Suprapubic skin (tissue), 4 donors: Measurements from ENCODE around the gene MED22. TPM values are rescaled to one million over a fixed set of nuclear protein-coding genes. Genes with fewer than 3 reads are reported as not detected.

ENCODE experiments used
- DNase-seq, 2 donors: peaks; one replicate each; pipeline ENCODE4 v3.0.0-alpha.2; 2019; ENCODE audit warnings: low spot score in 2 of 2
- H3K27ac ChIP-seq: fragments of 200-600 bp; sonication (generic); one replicate; pipeline ENCODE4 v1.5.1; 2019
- H3K27me3 ChIP-seq: fragments of 200-600 bp; sonication (generic); one replicate; pipeline ENCODE4 v1.5.1; 2019
- H3K36me3 ChIP-seq: fragments of 200-600 bp; sonication (generic); one replicate; pipeline ENCODE4 v1.5.1; 2019
- H3K4me1 ChIP-seq: fragments of 200-600 bp; sonication (generic); one replicate; pipeline ENCODE4 v1.5.1; 2019
- H3K4me3 ChIP-seq: fragments of 200-600 bp; sonication (generic); one replicate; pipeline ENCODE4 v1.5.1; 2019; ENCODE audit warnings: mild to moderate bottlenecking
- H3K9me3 ChIP-seq: fragments of 200-600 bp; sonication (generic); one replicate; pipeline ENCODE4 v1.5.1; 2019
- CTCF ChIP-seq, 2 donors: fragments of 200-600 bp in 1 of 2; fragments of 450-650 bp in 1 of 2; sonication (generic) in 1 of 2; IDR thresholded peaks; one replicate each; pipeline ENCODE4 v1.5.1; 2016 to 2019; ENCODE audit warnings: antibody characterized with exemption in 2 of 2, mild to moderate bottlenecking in 1 of 2, moderate library complexity in 1 of 2
- EP300 ChIP-seq: sonication (generic); formaldehyde crosslinking; IDR thresholded peaks from one replicate; pipeline ENCODE4 v1.6.1; 2017; ENCODE audit warnings: antibody characterized with exemption
- POLR2A ChIP-seq, 2 donors: fragments of 450-650 bp; IDR thresholded peaks; one replicate each; pipeline ENCODE4 v1.6.1; 2017; ENCODE audit warnings: antibody characterized with exemption in 2 of 2, mild to moderate bottlenecking in 2 of 2, moderate library complexity in 2 of 2
- POLR2AphosphoS5 ChIP-seq, 3 donors: sonication (generic); formaldehyde crosslinking; IDR thresholded peaks; one replicate each; pipeline ENCODE4 v1.6.1; 2017; ENCODE audit warnings: antibody characterized with exemption in 3 of 3
- WGBS: methylation state at CpG from one replicate; pipeline ENCODE4 v1.1.5; 2018; 5-methylcytosine and 5-hydroxymethylcytosine counted together
- total RNA-seq, 4 donors: library from RNA; depleted of rRNA; stranded (reverse); fragments of >200 nt; gene quantifications; one replicate each; pipeline ENCODE4 v1.1.0, GENCODE V29; 2016

The MED22 gene
- total RNA-seq, 4 donors from 2014 or later = 11.5 to 27.4 (median 18.8) TPM

DNA sequence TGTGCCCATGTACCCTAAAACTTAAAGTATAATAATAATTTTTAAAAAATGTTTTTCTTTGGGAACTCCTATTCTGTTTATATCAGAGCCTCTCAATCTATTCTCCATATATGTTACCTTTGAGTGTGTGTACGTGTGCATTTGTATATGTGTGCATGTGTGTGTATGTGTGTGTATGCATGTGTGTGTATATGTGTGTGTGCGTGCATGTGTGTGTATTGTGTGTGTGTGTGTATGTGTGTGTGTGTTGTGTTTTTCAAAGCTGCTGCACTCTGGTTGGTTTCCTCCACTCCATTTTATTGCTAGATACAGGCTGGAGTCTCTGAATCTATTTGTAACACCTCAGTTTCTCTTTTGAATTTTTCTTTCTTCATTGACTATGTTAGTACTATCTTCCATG lies 31.9 kb downstream of the MED22 start:
- Histone ChIP-seq H3K9me3 (no peaks in the 10 kb centered on the region), H3K27me3 (no peaks in the 10 kb centered on the region), H3K36me3 (no peaks in the 10 kb centered on the region), H3K27ac (no peak overlapping the region), H3K4me3 (no peak overlapping the region), H3K4me1 (no peaks in the 10 kb centered on the region)
- 87% methylated on average over 2 of the region's 2 CpGs for WGBS
- no peak for DNase-seq
- TF ChIP-seq POLR2A (IDR thresholded peaks at IDR 0.05) = no peak
- no peak for TF ChIP-seq EP300
- no peak for TF ChIP-seq POLR2AphosphoS5 (IDR thresholded peaks at IDR 0.05)
- no peak for TF ChIP-seq CTCF (IDR thresholded peaks at IDR 0.05)

GRCh38 chr9:133309608-133310007 lies 38.3 kb downstream of the MED22 start:
- Histone ChIP-seq H3K27me3 (peaks cover 6% of the 10 kb centered on the region), H3K4me1 (no peaks in the 10 kb centered on the region), H3K36me3 (no peaks in the 10 kb centered on the region), H3K9me3 (no peaks in the 10 kb centered on the region), H3K4me3 (no peak overlapping the region), H3K27ac (no peak overlapping the region)
- WGBS = 86% methylated on average over 6 of the region's 6 CpGs
- TF ChIP-seq EP300 = no peak
- TF ChIP-seq POLR2AphosphoS5 (IDR thresholded peaks at IDR 0.05) = no peak
- no peak for TF ChIP-seq CTCF (IDR thresholded peaks at IDR 0.05)
- no peak for TF ChIP-seq POLR2A (IDR thresholded peaks at IDR 0.05)
- DNase-seq = no peak

GRCh38 chr9:133307301-133307700 lies 40.6 kb downstream of the MED22 start:
- no peaks in the 10 kb centered on the region for H3K36me3 ChIP-seq
- peaks cover 11% of the 10 kb centered on the region for H3K27me3 ChIP-seq
- H3K4me3 ChIP-seq = no peak overlapping the region
- WGBS = 65% methylated on average over 16 of the region's 16 CpGs
- H3K27ac ChIP-seq = no peak overlapping the region
- no peaks in the 10 kb centered on the region for H3K4me1 ChIP-seq
- DNase-seq = peak in 1 of 2 donors; percentile 53
- no peaks in the 10 kb centered on the region for H3K9me3 ChIP-seq
- TF ChIP-seq EP300 (no peak), POLR2AphosphoS5 (IDR thresholded peaks at IDR 0.05) (no peak), POLR2A (IDR thresholded peaks at IDR 0.05) (no peak), CTCF (IDR thresholded peaks at IDR 0.05) (no peak)

GRCh38 chr9:133306242-133307204 lies 41.4 kb downstream of the MED22 start:
- H3K27ac ChIP-seq = no peak overlapping the region
- no peaks in the 10 kb centered on the region for H3K9me3 ChIP-seq
- H3K27me3 ChIP-seq = peaks cover 11% of the 10 kb centered on the region
- TF ChIP-seq POLR2A (IDR thresholded peaks at IDR 0.05) (no peak), POLR2AphosphoS5 (IDR thresholded peaks at IDR 0.05) (no peak), EP300 (no peak), CTCF (IDR thresholded peaks at IDR 0.05) (no peak)
- no peaks in the 10 kb centered on the region for H3K36me3 ChIP-seq
- H3K4me3 ChIP-seq = no peak overlapping the region
- WGBS = 48% methylated on average over 22 of the region's 31 CpGs
- DNase-seq = peak in 1 of 2 donors; percentile 53
- H3K4me1 ChIP-seq = no peaks in the 10 kb centered on the region

- H3K27ac ChIP-seq = no peak overlapping the region
- peak in 1 of 2 donors; percentile 69 for DNase-seq
- H3K36me3 ChIP-seq = no peaks in the 10 kb centered on the region
- no peaks in the 10 kb centered on the region for H3K9me3 ChIP-seq
- 88% methylated on average over 15 of the region's 23 CpGs for WGBS
- H3K4me3 ChIP-seq = no peak overlapping the region
- TF ChIP-seq POLR2A (IDR thresholded peaks at IDR 0.05) (no peak), EP300 (no peak), POLR2AphosphoS5 (IDR thresholded peaks at IDR 0.05) (no peak), CTCF (IDR thresholded peaks at IDR 0.05) (no peak)
- H3K27me3 ChIP-seq = peaks cover 11% of the 10 kb centered on the region
- no peaks in the 10 kb centered on the region for H3K4me1 ChIP-seq
Measured at GRCh38 chr9:133305731-133306130, 42.2 kb downstream of the MED22 start.
